GM20431 (cell line): ENCODE measurements around the gene ASB4.

ENCODE experiments used
- in situ Hi-C: fragments of 300-500 bp; cut with MseI, MboI; formaldehyde crosslinking; loops from one replicate; pipeline ENCODE4 v1.15.0; 2020; ENCODE audit warnings: low sequenced_read_pairs; ENCODE audit not compliant: unreplicated experiment

ASB4 gene

DNA sequence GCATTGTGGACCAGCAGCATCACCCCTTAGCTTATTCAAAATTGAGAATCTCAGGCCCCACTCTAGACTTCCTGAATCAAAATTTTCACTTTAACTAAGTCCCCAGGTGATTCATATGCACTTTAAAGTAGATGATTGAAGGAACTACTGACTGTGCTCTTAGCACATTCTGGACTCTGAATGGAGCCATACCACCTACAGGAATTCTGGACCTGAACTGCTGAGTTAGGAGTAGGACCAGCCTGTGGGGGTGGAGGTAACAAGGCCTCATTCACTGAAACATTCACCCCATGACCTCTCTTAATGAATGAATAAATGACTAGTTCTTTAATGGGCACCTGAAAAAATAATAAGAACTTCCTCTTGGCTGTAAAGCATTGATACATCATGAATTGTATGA lies 103.3 kb downstream of the ASB4 start:
- in situ Hi-C loops: no loop called here

GRCh38 chr7:95589766-95590165 lies 104.0 kb downstream of the ASB4 start:
- in situ Hi-C loops: no loop called here
